Lower lobe of right lung (tissue), 2 donors: ENCODE results near the gene FHAD1. TPM values are rescaled to one million over a fixed set of nuclear protein-coding genes. Genes with fewer than 3 reads are reported as not detected.

Experiments
- ATAC-seq, 2 donors: fragments of 200-7000 bp; cut with Tn5 transposase; one replicate each; pipeline ENCODE4 v1.9.1; 2020 to 2022; ENCODE audit warnings: mild to moderate bottlenecking in 2 of 2, moderate library complexity in 2 of 2
- DNase-seq: peaks from one replicate; pipeline ENCODE4 v3.0.0-alpha.2; 2020
- H3K27ac ChIP-seq: fragments of 200-600 bp; one replicate; pipeline ENCODE4 v1.8.0; 2022
- H3K27me3 ChIP-seq: fragments of 200-600 bp; one replicate; pipeline ENCODE4 v1.8.0; 2022; ENCODE audit warnings: low read depth
- H3K36me3 ChIP-seq: fragments of 200-600 bp; one replicate; pipeline ENCODE4 v1.8.0; 2022; ENCODE audit warnings: mild to moderate bottlenecking
- H3K4me1 ChIP-seq: fragments of 200-600 bp; one replicate; pipeline ENCODE4 v1.8.0; 2022
- H3K4me3 ChIP-seq: fragments of 200-600 bp; one replicate; pipeline ENCODE4 v1.8.0; 2022; ENCODE audit warnings: mild to moderate bottlenecking
- H3K9me3 ChIP-seq: fragments of 200-600 bp; one replicate; pipeline ENCODE4 v1.8.0; 2022
- intact Hi-C: fragments of 100-400 bp; cut with DNase I; formaldehyde crosslinking; loops from one replicate; pipeline ENCODE4 v1.11.0; 2022
- total RNA-seq: library from RNA; stranded (reverse); fragmentation: NEBNext Ultra II Directional; extraction: Animal tissue kit (Norgen Biotek cat#: 25700); gene quantifications from one replicate; pipeline ENCODE4 v1.2.1, GENCODE V29; 2021
- TF ChIP-seq, protein P1 (sequence below): fragments of 200-600 bp; IDR thresholded peaks from one replicate; pipeline ENCODE4 v1.8.0; 2022; ENCODE audit warnings: antibody characterized with exemption, mild to moderate bottlenecking
- donor health status: DM: no; HTN: yes; CAD: no; lungs with severe emphysema.

The FHAD1 gene
- total RNA-seq, 1 donor from 2014 or later: 14.3 TPM

DNA sequence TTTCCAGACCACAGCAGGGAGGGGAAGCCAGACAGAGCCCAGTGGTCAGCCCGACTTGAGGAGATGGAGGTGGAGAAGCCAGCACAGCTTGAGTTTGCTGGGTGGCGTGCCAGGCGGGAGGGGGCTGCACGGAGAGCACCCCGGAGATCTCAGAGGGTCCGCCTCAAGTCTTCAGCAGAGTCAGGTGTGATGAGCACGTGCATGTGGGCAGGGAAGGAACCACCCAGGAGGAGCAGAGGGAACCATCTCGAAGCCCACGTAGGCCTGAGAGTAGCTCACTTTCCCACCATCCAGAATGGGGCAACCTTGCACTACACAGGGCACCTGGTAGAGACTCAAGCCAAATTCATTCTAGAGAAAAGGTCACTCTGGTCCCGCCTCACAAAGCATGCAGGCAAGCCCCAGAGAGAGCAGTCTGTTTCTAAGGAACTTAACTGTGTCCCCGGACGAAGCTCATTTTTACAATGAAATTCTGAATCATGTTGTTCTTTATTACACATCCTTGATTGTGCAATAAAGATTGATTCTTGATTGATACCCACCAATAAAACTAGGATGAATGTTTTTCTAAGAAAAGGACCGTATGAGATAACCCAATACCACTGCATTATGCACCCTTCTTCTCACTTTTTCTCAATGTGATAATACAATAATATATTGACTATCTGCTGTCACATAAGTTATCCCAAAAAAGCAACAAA lies 64.2 kb downstream of the FHAD1 start:
- DNase-seq (no peak), ATAC-seq (no peak)
- no peaks in the 10 kb centered on the region for H3K9me3 ChIP-seq
- H3K27me3 ChIP-seq: no peaks in the 10 kb centered on the region
- no peak overlapping the region for H3K27ac ChIP-seq
- TF ChIP-seq, protein P1, sequence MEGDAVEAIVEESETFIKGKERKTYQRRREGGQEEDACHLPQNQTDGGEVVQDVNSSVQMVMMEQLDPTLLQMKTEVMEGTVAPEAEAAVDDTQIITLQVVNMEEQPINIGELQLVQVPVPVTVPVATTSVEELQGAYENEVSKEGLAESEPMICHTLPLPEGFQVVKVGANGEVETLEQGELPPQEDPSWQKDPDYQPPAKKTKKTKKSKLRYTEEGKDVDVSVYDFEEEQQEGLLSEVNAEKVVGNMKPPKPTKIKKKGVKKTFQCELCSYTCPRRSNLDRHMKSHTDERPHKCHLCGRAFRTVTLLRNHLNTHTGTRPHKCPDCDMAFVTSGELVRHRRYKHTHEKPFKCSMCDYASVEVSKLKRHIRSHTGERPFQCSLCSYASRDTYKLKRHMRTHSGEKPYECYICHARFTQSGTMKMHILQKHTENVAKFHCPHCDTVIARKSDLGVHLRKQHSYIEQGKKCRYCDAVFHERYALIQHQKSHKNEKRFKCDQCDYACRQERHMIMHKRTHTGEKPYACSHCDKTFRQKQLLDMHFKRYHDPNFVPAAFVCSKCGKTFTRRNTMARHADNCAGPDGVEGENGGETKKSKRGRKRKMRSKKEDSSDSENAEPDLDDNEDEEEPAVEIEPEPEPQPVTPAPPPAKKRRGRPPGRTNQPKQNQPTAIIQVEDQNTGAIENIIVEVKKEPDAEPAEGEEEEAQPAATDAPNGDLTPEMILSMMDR: no peak
- intact Hi-C loops: no loop called here
- no peak overlapping the region for H3K4me3 ChIP-seq
- H3K4me1 ChIP-seq: no peaks in the 10 kb centered on the region
- no peaks in the 10 kb centered on the region for H3K36me3 ChIP-seq

DNA sequence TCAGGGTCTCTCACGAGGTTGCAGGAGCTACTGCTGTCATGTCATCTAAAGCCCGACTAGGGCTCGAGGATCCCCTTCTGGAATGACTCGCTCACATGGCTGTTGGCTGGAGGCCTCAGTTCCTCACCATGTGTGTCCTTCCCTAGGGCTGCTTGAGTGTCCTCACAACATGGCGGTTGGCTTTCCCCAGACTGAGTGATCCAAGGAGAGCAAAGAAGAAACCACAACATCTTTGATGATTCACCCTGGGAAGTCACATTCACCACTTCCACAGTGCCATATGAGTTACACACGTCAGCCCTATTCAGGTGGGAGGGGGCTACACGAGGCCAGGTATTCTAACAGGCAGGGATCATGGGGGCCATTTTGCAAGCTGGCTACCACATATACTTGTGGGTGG lies 64.9 kb downstream of the FHAD1 start:
- Histone ChIP-seq H3K36me3 (no peaks in the 10 kb centered on the region), H3K27ac (no peak overlapping the region), H3K4me1 (no peaks in the 10 kb centered on the region), H3K9me3 (no peaks in the 10 kb centered on the region), H3K27me3 (no peaks in the 10 kb centered on the region), H3K4me3 (no peak overlapping the region)
- DNase-seq (no peak), ATAC-seq (no peak)
- TF ChIP-seq, protein P1: no peak
- intact Hi-C loops: no loop called here

GRCh38 chr1:15312626-15313411 lies 65.8 kb downstream of the FHAD1 start:
- no peak overlapping the region for H3K4me3 ChIP-seq
- ATAC-seq (no peak), DNase-seq (no peak)
- H3K27me3 ChIP-seq: no peaks in the 10 kb centered on the region
- intact Hi-C loops: no loop called here
- TF ChIP-seq, protein P1: no peak
- H3K36me3 ChIP-seq: no peaks in the 10 kb centered on the region
- H3K9me3 ChIP-seq: no peaks in the 10 kb centered on the region
- no peak overlapping the region for H3K27ac ChIP-seq
- H3K4me1 ChIP-seq: no peaks in the 10 kb centered on the region

GRCh38 chr1:15314328-15315281 lies 67.6 kb downstream of the FHAD1 start:
- no peaks in the 10 kb centered on the region for H3K36me3 ChIP-seq
- no peak overlapping the region for H3K4me3 ChIP-seq
- H3K4me1 ChIP-seq: no peaks in the 10 kb centered on the region
- no peak for DNase-seq
- intact Hi-C loops: no loop called here
- no peak overlapping the region for H3K27ac ChIP-seq
- TF ChIP-seq, protein P1: no peak
- H3K9me3 ChIP-seq: no peaks in the 10 kb centered on the region
- H3K27me3 ChIP-seq: no peaks in the 10 kb centered on the region
- ATAC-seq: no peak

DNA sequence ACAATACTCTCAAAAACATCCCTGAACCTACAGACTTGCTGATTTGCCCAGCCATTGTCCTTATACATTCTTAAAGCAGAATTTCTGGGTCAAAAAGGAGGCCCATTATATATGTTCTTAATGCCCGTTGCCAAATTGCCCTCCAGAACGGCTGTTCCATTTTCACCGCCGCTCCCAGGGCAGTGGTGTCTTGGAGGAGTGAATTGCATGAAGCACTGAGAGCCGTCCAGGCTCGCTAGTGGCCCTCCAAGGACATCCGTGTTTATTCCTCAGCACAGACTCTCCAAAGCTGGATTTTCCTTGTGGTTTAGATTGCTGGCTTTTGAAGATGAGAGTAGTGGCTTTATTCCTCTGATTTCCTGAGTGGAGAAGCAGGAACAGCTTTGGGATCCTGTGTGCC lies 68.8 kb downstream of the FHAD1 start:
- Histone ChIP-seq H3K36me3 (no peaks in the 10 kb centered on the region), H3K4me3 (no peak overlapping the region), H3K27me3 (no peaks in the 10 kb centered on the region), H3K9me3 (no peaks in the 10 kb centered on the region), H3K4me1 (no peaks in the 10 kb centered on the region), H3K27ac (no peak overlapping the region)
- ATAC-seq (no peak), DNase-seq (no peak)
- TF ChIP-seq, protein P1: no peak
- intact Hi-C loops: no loop called here
